HepG2 (cell line): Measurements from ENCODE around the gene CIITA. TPM values are rescaled to one million over a fixed set of nuclear protein-coding genes. Genes with fewer than 3 reads are reported as not detected.

Source experiments
- ATAC-seq: fragments of 200-7000 bp; cut with Tn5 transposase; 3 replicates; pipeline ENCODE4 v1.9.1; 2020; ENCODE audit warnings: mild to moderate bottlenecking, moderate library complexity
- BruUV-seq: library from RNA; stranded (reverse); fragments of 400-500 nt; replicated peaks from 2 replicates; lab custom pipeline; 2021; lab: Mats Ljungman, UMichigan
- CTCF ChIA-PET: fragments of 300-600 bp; formaldehyde crosslinking; extraction: SDS; loops from one replicate; lab custom pipeline; 2021; ENCODE audit warnings: low total read pairs, inconsistent platforms, low intra/inter-chr PET ratio; lab: Yijun Ruan, JAX
- POLR2A ChIA-PET: fragments of 350-600 bp; sonication (Branson Sonifier 250); formaldehyde crosslinking; loops from one replicate; lab custom pipeline; 2020; ENCODE audit warnings: antibody characterized with exemption, inconsistent platforms; lab: Yijun Ruan, JAX
- DNase-seq: peaks from one replicate; pipeline ENCODE4 v3.0.0-alpha.2; 2015; ENCODE audit warnings: low spot score
- FAIRE-seq: peaks from 3 replicates; lab custom pipeline; 2011; peaks lifted over from hg19 to GRCh38; lab: Jason Lieb, UNC
- H2AFZ ChIP-seq: one replicate; pipeline ENCODE4 v1.6.1; 2011; ENCODE audit warnings: low read length, inconsistent platforms
- H3K27ac ChIP-seq: fragments of 300-600 bp; 3 replicates; pipeline ENCODE4 v1.8.0; 2011; ENCODE audit warnings: mixed run types, mild to moderate bottlenecking, mixed read lengths, low read length, inconsistent platforms; ENCODE audit not compliant: insufficient read depth; ENCODE audit errors: extremely low read length
- H3K27me3 ChIP-seq, 2 experiments: fragments of 200-600 bp in 1 of 2; 2 replicates in 1 of 2; 3 replicates in 1 of 2; pipeline versions ENCODE4 v1.6.0 to v1.8.0; 2011; ENCODE audit warnings: low read length in 2 of 2, mild to moderate bottlenecking in 2 of 2, moderate library complexity in 2 of 2, inconsistent platforms in 1 of 2; ENCODE audit not compliant: insufficient read depth in 2 of 2, control insufficient read depth in 1 of 2
- H3K36me3 ChIP-seq, 2 experiments: fragments of 200-600 bp in 1 of 2; replicated peaks in 1 of 2; 2 replicates in 1 of 2; 3 replicates in 1 of 2; pipeline versions ENCODE4 v1.5.1 to v1.8.0; 2011; ENCODE audit warnings: low read length in 2 of 2, inconsistent platforms in 1 of 2; ENCODE audit not compliant: insufficient read depth in 2 of 2, control insufficient read depth in 1 of 2
- H3K4me1 ChIP-seq: 2 replicates; pipeline ENCODE4 v1.5.1; 2012; ENCODE audit warnings: low read length, inconsistent platforms; ENCODE audit not compliant: insufficient read depth
- H3K4me2 ChIP-seq: 2 replicates; pipeline ENCODE4 v1.6.0; 2011; ENCODE audit warnings: low read depth, low read length, inconsistent platforms
- H3K4me3 ChIP-seq, 3 experiments: fragments of 200-600 bp in 1 of 3; sonication (generic), shearing (Covaris generic) in 1 of 3; replicated peaks in 1 of 3; 2 replicates each; pipeline ENCODE4 v1.5.1; 2011 to 2016; ENCODE audit warnings: low read length in 3 of 3, inconsistent platforms in 2 of 3, low read depth in 2 of 3, mild to moderate bottlenecking in 2 of 3, control low read depth in 1 of 3, mixed read lengths in 1 of 3; ENCODE audit not compliant: insufficient read depth in 1 of 3
- H3K79me2 ChIP-seq: one replicate; pipeline ENCODE4 v1.6.1; 2011; ENCODE audit warnings: low read length, inconsistent platforms; ENCODE audit not compliant: insufficient read depth
- H3K9ac ChIP-seq: 2 replicates; pipeline ENCODE4 v1.6.0; 2011; ENCODE audit warnings: mild to moderate bottlenecking, low read depth, low read length, inconsistent platforms; ENCODE audit not compliant: insufficient read depth
- H3K9me3 ChIP-seq: 2 replicates; pipeline ENCODE4 v1.5.1; 2012; ENCODE audit warnings: mild to moderate bottlenecking, low read length
- H4K20me1 ChIP-seq: 2 replicates; pipeline ENCODE4 v1.6.0; 2011; ENCODE audit warnings: inconsistent platforms, mild to moderate bottlenecking, low read length, moderate library complexity; ENCODE audit not compliant: insufficient read depth
- ASH2L ChIP-seq: fragments of 300-600, 200-600 bp; sonication (generic); IDR thresholded peaks from 2 replicates; pipeline ENCODE4 v1.7.0; 2017; ENCODE audit warnings: low read depth, mild to moderate bottlenecking, moderate library complexity, mixed read lengths, low read length; ENCODE audit not compliant: insufficient read length
- MEIS2 ChIP-seq: sonication (generic); formaldehyde crosslinking; IDR thresholded peaks from 2 replicates; pipeline ENCODE4 v1.9.0; 2021; ENCODE audit warnings: mild to moderate bottlenecking, missing genetic modification reagents
- ZBED4 ChIP-seq: sonication (generic); formaldehyde crosslinking; IDR thresholded peaks from 2 replicates; pipeline ENCODE4 v1.4.0; 2020; ENCODE audit warnings: missing genetic modification reagents, borderline replicate concordance
- WGBS: methylation state at CpG from one replicate; pipeline ENCODE4 v1.1.6; 2017; ENCODE audit warnings: low lambda C conversion rate; 5-methylcytosine and 5-hydroxymethylcytosine counted together
- in situ Hi-C: cut with HindIII; loops from 2 replicates; pipeline ENCODE4 v1.10.0; 2017; ENCODE audit warnings: low pct_unique_long_range_greater_than_20kb; ENCODE audit not compliant: extremely low pct_ligation_motif_present
- intact Hi-C: fragments of 100-400 bp; cut with micrococcal nuclease; formaldehyde crosslinking; loops from one replicate; pipeline ENCODE4 v1.10.0; 2022; ENCODE audit not compliant: unreplicated experiment
- polyA plus RNA-seq, 8 experiments: library from polyadenylated mRNA; depleted of rRNA in 3 of 8; stranded (reverse) in 7 of 8; unstranded in 1 of 8; fragments of >200 nt; fragmentation: Illumina TruSeq in 4 of 8; extraction: Trizol in 4 of 8; gene quantifications; 2 replicates each; pipeline versions ENCODE4 v1.2.1 to v1.2.3, GENCODE V29; 2011 to 2016; ENCODE audit warnings: low read depth in 4 of 8, missing spikeins in 1 of 8, mixed read lengths in 1 of 8; ENCODE audit not compliant: insufficient read depth in 1 of 8
- total RNA-seq, 5 experiments: library from RNA; depleted of rRNA; stranded (reverse); fragments of >200 nt; fragmentation: Illumina TruSeq; extraction: Trizol; gene quantifications; 2 replicates each; pipeline ENCODE4 v1.2.3, GENCODE V29; 2016; ENCODE audit warnings: low read depth in 1 of 5
- TF ChIP-seq, protein P1 (sequence below): sonication (generic); formaldehyde crosslinking; IDR thresholded peaks from 2 replicates; pipeline ENCODE4 v1.5.0; 2020; ENCODE audit warnings: mild to moderate bottlenecking, missing genetic modification reagents, moderate library complexity

Gene CIITA
- total and polyA plus RNA-seq, 2 of the 13 experiments (the other 11 are each of a cell fraction or from before 2014, with no cell fraction given) = 0.08 to 0.09 TPM

DNA sequence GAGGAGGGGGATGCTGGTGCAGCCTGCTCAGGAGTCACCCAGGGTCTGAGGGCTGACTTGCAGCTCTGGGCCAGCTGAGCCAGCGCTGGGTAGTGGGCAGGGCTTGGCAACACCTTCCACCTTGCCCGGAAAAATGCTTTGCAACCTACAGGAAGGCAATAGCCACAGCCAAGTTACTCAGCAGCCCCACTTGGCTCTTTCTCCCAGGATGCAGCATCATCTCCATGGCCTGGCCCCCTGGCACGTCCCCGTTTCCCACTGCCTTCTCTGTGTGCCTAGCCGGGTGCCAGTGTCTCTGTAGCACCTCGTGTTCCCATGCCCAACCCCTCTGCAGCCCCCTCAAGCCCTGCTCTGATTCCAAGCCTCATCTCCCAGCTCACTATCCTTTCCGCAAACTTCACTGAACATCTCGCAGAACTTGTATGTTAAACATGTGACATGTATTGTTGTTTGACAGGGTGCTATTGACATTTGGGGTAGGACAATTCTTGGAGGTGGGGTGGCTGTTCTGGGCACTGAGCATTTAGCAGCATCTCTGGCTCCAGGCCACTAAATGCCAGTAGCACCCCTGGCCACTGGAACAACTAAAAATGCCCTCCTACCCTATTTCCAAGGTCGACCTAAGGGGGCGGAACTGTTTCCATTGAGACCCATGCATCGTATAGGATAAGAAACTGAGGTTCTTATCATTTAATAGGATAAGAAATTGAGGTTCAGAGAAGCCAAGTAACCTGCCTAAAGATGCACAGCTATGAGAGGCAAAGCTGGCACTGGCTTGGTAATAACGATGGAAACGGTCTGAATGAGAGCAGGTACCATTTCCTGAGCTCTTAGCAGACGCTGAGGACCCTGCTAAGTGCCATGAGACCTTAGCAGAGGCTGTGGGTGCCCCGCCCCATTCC, 53.1 kb downstream of the CIITA start (continued):
- TF ChIP-seq ZBED4 (no peak), ASH2L (no peak)

GRCh38 chr16:10930755-10931093, 53.7 kb downstream of the CIITA start:
- H3K27ac ChIP-seq = no peak overlapping the region
- peak; percentile 56 for ATAC-seq
- CTCF ChIA-PET = no interaction called here
- in situ Hi-C loops = no loop called here
- 0 out of 2 replicates have a peak, but pooled peaks cover 3% of the 10 kb centered on the region for H4K20me1 ChIP-seq
- FAIRE-seq = no peak
- H3K4me2 ChIP-seq = no peak overlapping the region
- no peak overlapping the region for H3K9ac ChIP-seq
- H3K79me2 ChIP-seq = peaks cover 12% of the 10 kb centered on the region
- H2AFZ ChIP-seq = no peak overlapping the region
- TF ChIP-seq, protein P1, sequence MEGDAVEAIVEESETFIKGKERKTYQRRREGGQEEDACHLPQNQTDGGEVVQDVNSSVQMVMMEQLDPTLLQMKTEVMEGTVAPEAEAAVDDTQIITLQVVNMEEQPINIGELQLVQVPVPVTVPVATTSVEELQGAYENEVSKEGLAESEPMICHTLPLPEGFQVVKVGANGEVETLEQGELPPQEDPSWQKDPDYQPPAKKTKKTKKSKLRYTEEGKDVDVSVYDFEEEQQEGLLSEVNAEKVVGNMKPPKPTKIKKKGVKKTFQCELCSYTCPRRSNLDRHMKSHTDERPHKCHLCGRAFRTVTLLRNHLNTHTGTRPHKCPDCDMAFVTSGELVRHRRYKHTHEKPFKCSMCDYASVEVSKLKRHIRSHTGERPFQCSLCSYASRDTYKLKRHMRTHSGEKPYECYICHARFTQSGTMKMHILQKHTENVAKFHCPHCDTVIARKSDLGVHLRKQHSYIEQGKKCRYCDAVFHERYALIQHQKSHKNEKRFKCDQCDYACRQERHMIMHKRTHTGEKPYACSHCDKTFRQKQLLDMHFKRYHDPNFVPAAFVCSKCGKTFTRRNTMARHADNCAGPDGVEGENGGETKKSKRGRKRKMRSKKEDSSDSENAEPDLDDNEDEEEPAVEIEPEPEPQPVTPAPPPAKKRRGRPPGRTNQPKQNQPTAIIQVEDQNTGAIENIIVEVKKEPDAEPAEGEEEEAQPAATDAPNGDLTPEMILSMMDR (CRISPR knock-in tag) = peak; percentile 37
- no peak for TF ChIP-seq MEIS2 (CRISPR knock-in tag)
- TF ChIP-seq, all 625 proteins: peak for 1
- DNase-seq = no peak
- H3K27me3 ChIP-seq = no peaks in the 10 kb centered on the region
- H3K36me3 ChIP-seq = peaks cover 26 to 68% of the 10 kb centered on the region in 2 experiments
- intact Hi-C loops = no loop called here
- no peaks in the 10 kb centered on the region for H3K9me3 ChIP-seq
- POLR2A ChIA-PET = interaction anchor here (1.1 kb wide), 1 partner anchor 8 kb away, joined by 3 read pairs; no protein-coding TSS in a partner anchor
- no TSS peak for BruUV-seq
- peaks cover 4% of the 10 kb centered on the region for H3K4me1 ChIP-seq
- 93% methylated on average over 2 of the region's 2 CpGs for WGBS
- no peak overlapping the region for H3K4me3 ChIP-seq
